Fibroblast of skin of right biceps (primary cell): ENCODE measurements around the gene TMED10.

ENCODE experiments used
- DNase-seq: peaks from one replicate; pipeline ENCODE4 v3.0.0-alpha.2; 2013

The TMED10 gene

DNA sequence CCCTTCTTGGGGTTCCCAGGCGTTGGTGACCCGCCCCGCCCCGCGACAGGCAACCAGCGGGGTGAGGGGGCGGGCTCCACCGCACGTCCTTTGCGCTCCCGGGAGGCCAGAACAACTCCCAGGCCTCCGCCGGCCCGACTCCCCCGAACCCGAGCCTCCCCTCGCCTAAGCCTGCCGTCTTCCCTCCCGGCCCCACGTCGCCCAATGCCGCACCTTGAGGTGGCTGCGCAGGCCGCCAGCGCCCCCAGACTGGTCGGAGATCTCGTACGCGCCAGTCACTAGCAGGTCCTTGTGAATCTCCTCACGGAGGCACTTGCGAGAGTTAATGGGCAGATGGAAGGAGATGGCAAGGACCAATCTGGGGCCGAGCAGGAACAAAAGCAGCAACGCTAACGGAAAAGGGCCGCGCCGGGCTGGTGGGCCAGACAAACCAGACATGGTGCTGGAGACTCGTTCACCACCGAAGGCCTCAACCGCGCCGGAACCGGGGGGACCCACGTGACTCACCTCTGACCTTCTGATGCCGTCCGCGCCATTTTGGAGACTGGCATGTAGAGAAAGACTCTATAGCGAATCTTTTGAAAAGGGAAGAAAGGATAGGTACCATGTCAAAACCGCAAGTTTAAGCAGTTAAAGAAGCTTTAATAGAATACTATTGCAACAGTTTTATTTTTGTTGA, at the start of gene TMED10:
Gene TMED10 (minus strand): TSS at position 471 of the 679 bp plus-strand sequence. CDS start 33 bp downstream, at position 438.
- peak; percentile 88 for DNase-seq

DNA sequence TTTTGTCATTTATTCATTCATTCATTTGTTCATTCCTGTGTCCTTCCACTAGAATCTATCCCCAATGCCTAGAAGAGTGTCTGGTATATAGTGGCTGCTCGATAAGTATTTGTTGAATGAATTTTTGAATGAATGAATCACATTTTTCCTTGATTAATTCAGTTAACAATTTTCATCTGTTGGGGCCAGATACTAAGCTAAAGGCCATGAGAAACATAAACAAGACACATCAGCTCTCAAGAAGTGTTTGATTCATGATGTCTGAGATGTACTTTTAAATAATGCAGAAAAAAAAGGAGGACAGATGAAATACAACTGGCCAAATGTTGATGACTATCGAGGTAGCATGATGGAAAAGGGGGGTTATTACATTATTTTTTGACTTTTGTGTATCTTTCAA, 48.1 kb upstream of the TMED10 start:
- DNase-seq: no peak

DNA sequence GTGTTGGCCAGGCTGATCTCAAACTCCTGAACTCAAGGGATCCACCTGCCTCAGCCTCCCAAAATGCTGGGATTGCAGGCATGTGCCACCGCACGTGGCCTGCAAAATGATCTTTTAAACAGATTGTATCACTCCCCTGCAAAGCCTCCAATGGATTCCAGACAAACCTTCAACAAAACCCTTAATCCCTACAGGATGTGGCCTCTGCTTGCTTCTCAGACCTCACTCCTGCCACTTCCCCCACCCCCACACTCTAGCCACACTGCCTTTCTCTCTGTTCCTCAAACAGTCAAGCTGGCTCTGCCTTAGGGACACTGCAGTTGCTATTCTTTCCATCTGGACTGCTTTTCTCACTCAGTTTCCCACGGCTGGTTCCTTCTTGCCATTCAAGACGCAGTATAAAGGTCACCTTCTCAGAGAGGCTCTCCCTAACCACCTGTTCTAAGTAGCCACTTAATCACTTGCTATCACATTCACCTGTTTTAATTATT, 47.3 kb upstream of the TMED10 start:
- no peak for DNase-seq

DNA sequence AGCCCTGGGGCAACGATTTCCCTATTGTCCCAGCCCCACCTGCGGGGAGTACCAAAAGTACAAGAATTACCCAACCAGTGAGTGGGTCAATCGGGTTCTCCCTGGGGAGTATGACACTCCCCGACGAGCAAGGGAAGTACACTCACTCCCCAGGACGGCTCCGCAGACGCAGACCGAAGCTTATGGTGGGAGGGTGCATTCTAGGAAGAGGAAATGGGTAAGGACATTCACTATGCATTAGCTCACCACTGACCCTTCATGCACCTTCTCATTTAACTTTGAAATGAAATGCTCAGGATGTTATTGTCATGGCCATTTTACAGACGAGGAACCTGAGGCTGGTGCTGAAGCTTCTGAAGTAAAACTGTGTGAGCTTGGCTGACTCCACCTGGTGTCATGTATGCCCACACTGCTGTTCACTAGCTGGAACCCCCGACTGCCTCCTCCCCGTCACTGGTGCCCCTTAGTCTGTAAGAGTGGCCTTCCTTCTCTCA, 45.8 kb upstream of the TMED10 start:
- peak; percentile 91 for DNase-seq

DNA sequence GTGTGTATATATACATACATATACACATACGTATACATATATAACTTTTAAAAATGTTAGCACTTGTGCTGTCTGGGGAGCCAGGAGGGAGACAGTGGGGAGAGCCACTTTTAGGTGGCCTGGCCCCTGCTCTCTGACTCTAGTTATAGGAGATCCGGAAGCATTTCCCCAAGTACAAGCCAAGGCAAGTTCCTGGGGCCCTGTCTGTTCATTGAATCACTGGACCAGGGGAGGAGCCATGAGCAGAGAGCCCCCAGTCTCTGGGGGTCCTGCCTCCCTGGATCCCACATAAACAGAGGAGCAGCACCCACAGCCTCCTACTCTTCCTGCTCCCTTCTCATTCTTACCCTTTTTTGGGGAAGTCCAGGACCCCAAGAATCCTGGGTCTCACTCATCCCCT, 45.4 kb upstream of the TMED10 start:
- DNase-seq: no peak

DNA sequence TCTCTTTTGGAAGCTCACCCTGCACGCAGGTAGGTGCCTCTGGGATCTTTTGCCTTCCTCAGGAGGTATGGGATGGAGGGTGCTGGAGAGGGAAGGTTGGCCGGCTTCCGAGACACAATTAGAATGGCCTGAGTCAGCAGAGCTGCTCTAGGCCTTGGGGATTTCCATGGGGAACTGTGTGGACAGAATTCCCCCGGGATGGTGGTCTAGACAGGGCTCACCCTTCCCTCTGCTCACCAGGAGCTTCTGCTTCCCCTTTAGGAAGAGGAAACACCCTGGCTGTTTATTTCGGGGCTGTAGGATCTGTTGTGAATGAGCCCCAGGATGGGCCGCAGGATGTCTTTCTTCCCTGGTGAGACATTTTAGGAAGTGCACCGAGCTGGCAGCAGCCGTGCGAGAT, 43.7 kb upstream of the TMED10 start:
- DNase-seq: no peak

DNA sequence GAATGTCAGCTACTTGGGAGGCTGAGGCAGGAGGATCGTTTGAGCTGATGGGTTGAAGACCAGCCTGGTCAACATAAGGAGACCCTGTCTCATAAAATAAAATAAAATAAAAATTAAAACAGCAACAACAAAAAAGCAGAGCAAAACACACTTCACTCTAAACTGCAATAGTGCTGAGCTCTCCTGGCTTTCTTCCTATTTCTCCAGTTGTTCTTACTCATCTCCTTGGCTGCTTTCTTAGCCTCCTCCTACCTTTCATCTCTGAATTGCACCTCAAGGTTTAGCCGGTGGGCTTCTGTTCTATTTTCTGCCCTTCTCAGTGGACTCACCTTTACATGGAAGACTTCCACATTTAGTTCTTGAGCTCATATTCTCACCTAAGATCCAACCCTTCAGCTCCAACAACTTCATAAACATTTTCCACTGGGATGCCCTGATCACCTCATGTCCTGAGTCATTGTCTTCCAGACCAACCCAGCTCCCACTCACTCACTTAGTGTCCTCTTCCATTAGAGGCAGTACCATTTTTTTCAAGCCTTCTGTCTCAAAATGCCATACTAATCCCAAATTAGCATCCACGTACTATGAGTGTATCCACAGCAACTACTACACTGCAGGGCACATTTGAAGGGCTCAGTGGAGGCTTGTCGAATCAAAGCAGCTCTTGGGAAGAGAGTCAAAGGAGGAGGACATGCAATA, 41.2 kb upstream of the TMED10 start:
- no peak for DNase-seq

DNA sequence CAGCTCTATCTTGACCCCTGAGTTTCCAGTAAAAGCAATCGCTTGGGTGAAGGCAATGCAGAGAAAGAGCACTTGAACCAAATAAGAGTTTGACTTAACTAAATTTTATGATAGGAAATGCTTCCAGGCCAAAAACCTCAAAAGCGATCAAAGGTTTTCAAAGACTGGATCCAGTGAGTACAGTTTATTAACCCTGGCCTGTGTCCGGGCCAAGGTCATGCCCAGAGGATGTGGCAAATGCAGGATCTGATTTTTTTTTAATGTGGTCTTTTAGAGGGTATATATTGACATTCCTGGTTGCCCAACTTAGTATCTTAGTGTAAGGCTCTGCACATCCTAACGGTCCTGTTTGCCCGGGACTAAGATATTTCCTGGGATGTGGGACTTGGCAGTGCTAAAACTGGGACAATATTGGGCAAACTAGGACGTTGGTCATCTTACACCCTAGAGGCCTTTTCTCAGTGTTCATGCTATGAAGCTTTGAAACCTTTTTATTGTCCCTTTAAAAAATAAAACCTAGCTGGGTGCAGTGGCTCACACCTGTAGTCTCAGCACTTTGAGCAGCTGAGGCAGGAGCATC, 40.1 kb upstream of the TMED10 start:
- DNase-seq: no peak

DNA sequence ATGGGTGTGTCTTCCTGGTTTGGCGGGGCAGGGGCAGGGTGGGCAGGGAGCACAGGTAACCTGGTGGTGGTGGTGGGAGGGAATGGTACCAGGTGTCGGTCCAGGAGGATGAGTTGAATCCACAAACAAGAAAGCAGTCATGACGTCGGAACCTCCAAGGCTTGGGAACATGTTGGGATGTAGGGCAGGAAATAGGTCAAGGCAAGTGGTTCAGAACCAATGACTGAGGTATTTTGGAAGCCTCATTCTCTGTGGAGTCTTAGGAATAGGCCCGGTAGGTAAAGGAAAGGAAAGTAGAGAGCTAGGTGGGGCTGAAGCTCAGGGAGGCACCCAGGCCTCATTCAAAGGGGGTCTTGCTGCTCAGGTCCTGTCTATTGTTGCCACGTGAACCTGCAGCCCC, 39.1 kb upstream of the TMED10 start:
- DNase-seq: no peak

DNA sequence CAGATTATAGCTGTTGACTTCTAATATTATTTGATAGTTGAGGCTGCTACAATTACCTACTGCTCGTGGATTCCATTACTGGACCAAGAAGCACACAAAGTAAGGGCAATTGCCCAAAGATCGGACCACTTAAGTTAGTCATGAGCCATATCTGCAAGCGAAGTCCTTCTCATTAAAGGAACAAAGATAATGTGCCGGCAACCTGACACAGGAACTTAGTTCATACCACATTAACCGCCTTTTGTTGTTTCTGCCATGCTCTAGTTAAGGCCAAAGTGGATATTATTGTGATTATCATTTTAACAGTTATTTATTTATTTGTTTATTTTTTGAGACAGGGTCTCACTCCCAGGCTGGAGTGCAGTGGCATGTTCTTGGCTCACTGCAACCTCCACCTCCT, 38.1 kb upstream of the TMED10 start:
- DNase-seq: no peak

DNA sequence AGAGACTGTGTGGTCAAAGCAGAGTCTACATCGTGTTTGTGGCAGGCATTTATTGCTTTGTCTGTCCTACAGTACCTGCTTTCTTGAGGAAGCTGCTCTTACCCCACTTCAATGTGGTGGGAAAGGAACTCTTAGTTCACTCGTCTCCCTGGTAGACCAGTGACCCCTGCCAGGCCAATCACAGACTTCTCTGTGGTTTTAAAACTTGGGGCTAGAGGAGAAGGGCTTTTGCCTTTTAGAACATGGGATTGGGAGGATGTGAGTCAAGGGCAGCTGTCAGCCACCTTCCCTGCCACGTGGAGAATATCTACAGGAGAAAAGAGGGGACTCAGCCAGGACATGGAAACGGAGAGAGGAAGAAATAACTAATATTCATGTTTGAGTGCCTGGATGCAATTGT, 36.8 kb upstream of the TMED10 start:
- DNase-seq: no peak

DNA sequence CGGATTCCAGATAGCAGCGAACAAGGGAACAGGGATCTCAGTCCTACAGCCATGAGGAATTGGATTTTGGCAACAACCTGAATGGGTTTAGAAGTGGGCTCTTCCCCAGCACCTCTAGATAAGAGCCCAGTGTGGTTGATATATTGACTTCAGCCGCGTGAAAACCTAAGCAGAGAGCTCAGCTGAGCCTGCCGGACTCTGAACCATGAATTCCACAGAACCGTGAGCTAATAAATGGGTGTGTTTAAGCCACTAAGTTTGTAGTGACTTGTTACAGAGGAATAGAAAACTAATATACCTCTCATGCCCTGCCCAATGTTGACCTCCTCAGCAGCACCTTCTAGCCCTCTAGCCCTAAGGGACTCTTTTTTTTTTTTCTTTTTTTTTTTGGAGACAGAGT, 32.4 kb upstream of the TMED10 start:
- DNase-seq: no peak

DNA sequence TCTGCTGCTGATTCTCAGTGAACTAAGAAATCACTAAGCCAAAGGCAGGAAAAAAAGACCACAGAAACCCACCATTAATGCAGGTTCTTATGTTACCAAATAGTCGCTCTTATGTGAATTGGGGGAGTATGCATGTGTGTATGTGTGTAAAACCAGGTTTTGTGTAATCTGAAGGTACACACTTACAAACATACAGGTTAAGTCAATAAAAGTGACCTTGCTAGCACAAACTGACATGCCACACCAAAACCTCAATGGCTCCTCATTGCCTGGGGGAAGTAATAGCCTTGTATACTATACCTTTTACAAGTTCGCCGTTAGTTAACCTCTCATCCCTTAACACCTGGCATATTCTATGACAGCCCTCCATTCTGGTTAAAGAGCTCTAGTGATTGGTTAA, 29.8 kb upstream of the TMED10 start:
- DNase-seq: no peak

DNA sequence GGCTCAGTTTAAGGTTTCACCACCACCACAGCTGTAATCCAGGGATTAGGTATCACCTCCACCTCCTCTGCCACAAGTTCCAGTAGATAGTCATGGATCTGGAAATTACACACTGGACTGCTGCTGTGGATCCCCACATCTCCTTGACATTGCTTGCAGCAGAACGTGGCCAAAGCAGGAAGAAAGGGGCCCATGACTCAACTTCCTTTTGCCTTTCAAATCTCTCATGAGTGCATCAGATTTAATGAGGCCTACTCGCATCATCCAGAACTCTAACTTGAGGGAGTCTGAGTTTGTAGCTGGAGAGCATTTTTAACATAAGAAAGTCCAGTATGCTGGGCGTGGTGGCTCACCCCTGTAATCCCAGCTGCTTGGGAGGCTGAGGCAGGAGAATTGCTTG, 29.2 kb upstream of the TMED10 start:
- DNase-seq: peak; percentile 78

DNA sequence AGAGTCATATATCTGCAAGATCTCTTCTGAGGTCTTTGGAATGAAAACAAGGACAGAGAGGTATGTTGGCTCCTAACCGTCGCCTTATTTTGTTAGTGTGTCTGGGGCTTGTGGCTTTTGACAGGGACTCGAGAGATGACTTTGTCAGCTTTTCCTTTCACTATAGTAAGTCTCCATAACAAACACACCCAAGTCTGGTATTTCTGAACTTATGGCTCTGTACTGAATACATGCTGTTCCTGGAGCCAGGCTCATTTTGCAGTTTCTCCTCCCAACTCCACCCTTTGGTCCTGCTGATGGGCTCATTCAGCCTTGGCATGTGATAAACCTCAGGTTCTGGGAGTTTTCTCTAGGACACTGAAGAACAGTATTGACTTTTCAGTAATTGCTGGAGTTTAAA, 27.7 kb upstream of the TMED10 start:
- DNase-seq: no peak

DNA sequence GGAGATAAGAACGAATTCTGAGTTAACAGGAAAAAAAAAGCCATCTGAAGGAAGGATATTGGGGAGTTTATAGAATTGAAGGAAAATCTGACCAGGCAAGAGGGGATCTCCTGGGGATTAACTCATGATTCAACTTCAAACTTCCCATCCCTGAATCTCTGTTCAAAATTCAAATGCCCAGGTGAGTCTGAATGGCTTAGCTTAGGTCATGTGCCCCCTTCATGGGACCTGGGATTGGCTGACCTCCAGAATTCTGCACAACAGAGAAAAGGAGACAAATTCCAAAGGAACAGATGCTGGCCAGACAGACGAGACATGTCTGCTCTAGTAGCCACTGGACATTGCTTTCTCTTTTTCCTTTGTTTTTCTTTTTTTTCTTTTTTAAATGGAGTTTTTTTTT, 26.2 kb upstream of the TMED10 start:
- DNase-seq: no peak

DNA sequence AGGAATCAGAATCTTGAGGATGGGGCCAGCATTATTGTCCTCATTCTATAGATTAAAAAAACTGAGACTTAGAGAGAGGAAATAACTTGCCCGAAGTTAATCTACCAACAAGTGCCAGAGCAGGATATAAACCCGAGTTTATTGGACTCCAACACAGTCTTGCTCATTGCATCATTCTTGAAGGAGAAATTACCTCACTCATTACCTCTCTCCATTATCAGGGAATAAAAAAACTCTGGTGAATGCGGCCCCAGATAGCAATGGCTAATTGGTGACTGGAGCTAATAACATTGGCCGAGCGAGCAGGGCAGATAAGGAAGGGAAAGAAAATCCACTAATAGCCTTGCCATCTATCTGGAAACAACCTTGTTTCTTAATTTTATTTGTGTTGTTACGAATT, 24.7 kb upstream of the TMED10 start:
- no peak for DNase-seq

DNA sequence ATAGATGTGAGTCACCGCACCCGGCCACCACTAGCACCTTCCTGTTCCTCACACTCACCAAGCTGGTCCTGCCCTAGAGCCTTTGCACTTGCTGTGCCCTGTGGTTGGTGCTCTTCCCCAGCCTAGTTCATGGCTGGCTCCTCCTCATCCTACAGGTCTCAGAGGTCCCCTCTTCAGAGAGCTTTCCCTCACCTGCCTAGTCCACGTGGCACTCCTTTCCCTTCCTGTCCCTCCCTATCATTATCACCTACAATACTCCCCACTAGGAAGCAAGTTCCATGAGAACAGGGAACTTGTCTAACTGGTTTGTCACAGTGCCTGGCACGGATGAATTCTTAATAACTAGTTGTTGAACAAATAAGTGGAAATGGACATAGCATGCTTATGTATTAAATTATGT, 24.0 kb upstream of the TMED10 start:
- no peak for DNase-seq

DNA sequence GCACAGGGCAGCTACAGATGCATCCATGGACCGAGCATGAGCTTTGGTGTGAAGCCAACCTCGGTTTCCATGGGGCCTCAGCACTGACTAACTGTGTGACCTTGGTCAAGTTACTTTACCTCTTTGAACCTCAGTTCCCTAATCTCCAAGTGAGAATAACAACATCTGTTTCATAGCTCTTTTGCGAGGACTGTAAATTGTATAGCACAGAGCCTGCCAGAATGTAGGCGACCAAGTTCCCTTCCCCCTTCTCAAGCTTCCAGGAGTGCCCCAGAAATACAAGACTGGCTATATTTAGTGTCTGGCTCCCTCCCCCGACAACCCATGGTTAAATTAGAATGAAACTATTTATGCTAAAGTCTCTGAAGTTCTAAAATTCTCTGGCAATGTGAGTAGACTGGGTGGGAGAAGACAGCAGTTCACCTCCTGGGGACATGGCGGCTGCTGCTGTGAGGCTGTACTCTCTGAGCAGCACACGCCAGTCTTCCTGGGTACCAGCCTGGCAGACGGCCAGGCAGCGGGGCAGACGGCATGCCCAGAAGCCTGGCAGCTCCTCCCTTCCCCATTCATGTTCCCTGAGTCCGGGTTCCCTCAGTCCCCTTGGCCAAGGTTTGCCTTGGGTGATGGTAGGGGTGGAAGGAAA, 22.0 kb upstream of the TMED10 start:
- peak; percentile 56 for DNase-seq

DNA sequence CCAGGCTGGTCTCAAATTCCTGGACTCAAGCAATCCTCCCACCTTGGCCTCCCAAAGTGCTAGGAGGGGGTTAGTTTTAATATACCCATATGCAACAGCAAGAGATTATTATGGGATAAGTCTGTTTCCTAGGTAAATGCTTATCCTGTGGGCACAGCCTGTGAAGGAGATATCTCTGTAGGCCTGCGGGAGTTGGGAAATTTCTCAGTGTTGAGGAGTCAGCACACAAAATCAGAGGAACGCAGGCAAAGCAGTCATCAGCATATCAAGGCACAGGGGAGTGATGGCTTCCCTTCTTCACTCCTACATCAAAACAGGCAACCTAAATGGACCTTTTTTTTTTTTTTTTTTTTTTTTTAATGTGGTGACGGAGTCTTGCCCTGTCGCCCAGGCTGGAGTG, 20.9 kb upstream of the TMED10 start:
- DNase-seq: no peak

DNA sequence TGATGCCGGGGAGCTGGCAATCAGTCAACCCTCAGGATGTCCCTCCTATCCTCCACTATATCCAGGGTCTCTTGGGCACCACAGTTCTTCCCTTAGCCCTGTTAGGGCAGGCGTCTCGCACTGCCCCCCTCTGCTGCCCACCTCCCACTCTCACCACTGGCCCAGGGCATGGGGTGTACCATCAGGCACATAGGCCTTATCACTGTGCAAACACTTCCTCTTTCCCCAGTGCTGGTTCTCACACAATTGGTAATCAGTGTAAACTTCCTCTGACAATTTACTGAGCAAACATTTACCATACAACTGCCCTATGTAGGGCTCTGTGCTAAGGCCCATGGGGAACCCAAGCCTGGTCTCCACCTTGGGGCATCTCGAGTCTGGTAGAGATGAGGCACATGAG, 20.1 kb upstream of the TMED10 start:
- DNase-seq: no peak

DNA sequence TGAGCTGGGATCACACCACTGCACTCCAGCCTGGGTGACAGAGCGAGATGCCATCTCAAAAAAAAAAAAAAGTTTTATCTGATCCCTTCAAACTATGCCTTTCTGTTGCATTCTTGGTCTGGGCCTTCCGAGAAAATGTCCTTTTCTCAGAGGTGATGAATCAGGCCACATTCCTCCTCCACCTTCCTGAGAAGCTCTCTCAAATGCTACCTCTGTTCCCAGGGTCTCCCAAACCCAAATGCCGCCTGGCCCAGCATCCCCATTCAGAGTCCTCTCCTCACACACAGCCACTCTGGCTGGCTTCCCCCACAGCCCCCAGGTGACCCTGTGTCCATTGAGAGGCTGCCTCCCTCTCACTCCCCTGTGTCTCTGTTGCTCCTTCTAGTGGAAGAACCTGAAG, 19.7 kb upstream of the TMED10 start:
- DNase-seq: no peak

DNA sequence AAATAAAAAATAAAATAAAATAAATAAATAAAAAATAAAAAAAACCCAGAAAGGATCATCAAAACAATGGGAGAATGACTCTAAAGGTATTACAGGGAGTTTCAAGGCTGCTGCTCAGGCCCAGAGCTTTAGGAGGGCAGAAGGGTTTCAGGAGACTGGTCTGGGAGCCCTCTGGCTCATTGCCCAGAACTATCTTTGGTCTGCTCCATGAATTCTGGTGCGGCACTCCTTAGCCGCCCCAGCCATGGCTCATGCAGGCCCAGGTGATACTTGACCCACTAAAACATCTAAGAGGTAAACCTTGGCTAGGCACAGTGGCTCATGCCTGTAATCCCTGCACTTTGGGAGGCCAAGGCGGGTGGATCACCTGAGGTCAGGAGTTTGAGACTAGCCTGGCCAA, 14.7 kb upstream of the TMED10 start:
- DNase-seq: no peak

DNA sequence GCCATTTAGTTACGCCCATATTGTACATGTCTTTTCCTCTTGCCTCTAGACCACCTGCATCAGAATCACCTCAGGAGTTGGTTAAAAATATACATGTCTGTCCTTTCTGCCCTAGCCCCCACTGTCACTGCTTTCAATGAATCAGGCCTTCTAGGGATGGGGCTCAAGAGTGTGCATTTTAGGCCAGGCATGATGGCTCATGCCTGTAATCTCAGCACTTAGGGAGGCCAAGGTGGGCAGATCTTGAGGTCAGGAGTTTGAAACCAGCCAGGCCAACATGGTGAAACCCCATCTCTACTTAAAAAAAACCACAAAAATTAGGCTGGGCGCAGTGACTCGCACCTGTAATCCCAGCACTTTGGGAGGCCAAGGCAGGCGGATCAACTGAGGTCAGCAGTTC, 13.6 kb upstream of the TMED10 start:
- DNase-seq: no peak
